SK-N-SH treated with all-trans-retinoic acid at 6 μM for 48 hours (cell line): ENCODE results near the gene ITPR3.

Experiments
- ATAC-seq: fragments of 200-7000 bp; cut with Tn5 transposase; 3 replicates; pipeline ENCODE4 v1.9.1; 2020; ENCODE audit warnings: mild to moderate bottlenecking, moderate library complexity
- BACH2 ChIP-seq: fragments of 250-450 bp; sonication (Bioruptor Pico); IDR thresholded peaks from 2 replicates; pipeline ENCODE4 v1.9.0; 2021; ENCODE audit warnings: mild to moderate bottlenecking, borderline replicate concordance
- CSDC2 ChIP-seq: fragments of 250-450 bp; sonication (Bioruptor Pico); IDR thresholded peaks from 2 replicates; pipeline ENCODE4 v1.5.0; 2020; ENCODE audit warnings: mild to moderate bottlenecking, moderate library complexity
- ESRRG ChIP-seq: fragments of 250-450 bp; sonication (Bioruptor Pico); IDR thresholded peaks from 2 replicates; pipeline ENCODE4 v1.6.1; 2021; ENCODE audit warnings: mild to moderate bottlenecking
- GLIS3 ChIP-seq: fragments of 250-450 bp; sonication (Bioruptor Pico); IDR thresholded peaks from 2 replicates; pipeline ENCODE4 v1.5.0; 2020; ENCODE audit warnings: mild to moderate bottlenecking, moderate library complexity
- ISL1 ChIP-seq: fragments of 250-450 bp; sonication (Bioruptor Pico); IDR thresholded peaks from 2 replicates; pipeline ENCODE4 v2.1.2; 2022; ENCODE audit warnings: mild to moderate bottlenecking, moderate library complexity
- OSR1 ChIP-seq: fragments of 250-450 bp; sonication (Bioruptor Pico); IDR thresholded peaks from 2 replicates; pipeline ENCODE4 v1.8.0; 2022; ENCODE audit warnings: moderate library complexity, mild to moderate bottlenecking, inconsistent platforms
- PPARA ChIP-seq: fragments of 250-450 bp; sonication (Bioruptor Pico); IDR thresholded peaks from 2 replicates; pipeline ENCODE4 v1.5.0; 2020; ENCODE audit warnings: mild to moderate bottlenecking, borderline replicate concordance
- RARB ChIP-seq: fragments of 250-450 bp; sonication (Bioruptor Pico); IDR thresholded peaks from 2 replicates; pipeline ENCODE4 v1.8.0; 2021; ENCODE audit warnings: mild to moderate bottlenecking, moderate library complexity
- SNAI2 ChIP-seq: fragments of 250-450 bp; sonication (Bioruptor Pico); IDR thresholded peaks from 2 replicates; pipeline ENCODE4 v1.5.0; 2020; ENCODE audit warnings: mild to moderate bottlenecking, moderate library complexity
- TCF4 ChIP-seq: fragments of 250-450 bp; sonication (Bioruptor Pico); IDR thresholded peaks from 2 replicates; pipeline ENCODE4 v1.8.0; 2021; ENCODE audit warnings: mild to moderate bottlenecking, moderate library complexity, borderline replicate concordance
- TOX ChIP-seq: fragments of 250-450 bp; sonication (Bioruptor Pico); IDR thresholded peaks from 2 replicates; pipeline ENCODE4 v1.8.0; 2021; ENCODE audit warnings: mild to moderate bottlenecking, moderate library complexity, borderline replicate concordance
- ZFP3 ChIP-seq: fragments of 250-450 bp; sonication (Bioruptor Pico); IDR thresholded peaks from 2 replicates; pipeline ENCODE4 v1.5.0; 2020; ENCODE audit warnings: mild to moderate bottlenecking, moderate library complexity
- ZFP30 ChIP-seq: fragments of 450-650 bp; formaldehyde crosslinking; IDR thresholded peaks from 2 replicates; pipeline ENCODE4 v1.5.0; 2022; ENCODE audit warnings: mild to moderate bottlenecking, moderate library complexity
- ZNF565 ChIP-seq: fragments of 450-650 bp; formaldehyde crosslinking; conservative IDR thresholded peaks from 2 replicates; pipeline ENCODE4 v1.5.0; 2020; ENCODE audit warnings: low read depth, mild to moderate bottlenecking, moderate library complexity
- ZNF70 ChIP-seq: fragments of 450-650 bp; formaldehyde crosslinking; IDR thresholded peaks from 2 replicates; pipeline ENCODE4 v1.5.0; 2020; ENCODE audit warnings: mild to moderate bottlenecking, moderate library complexity
- ZNF8 ChIP-seq: fragments of 450-650 bp; formaldehyde crosslinking; IDR thresholded peaks from 2 replicates; pipeline ENCODE4 v1.5.0; 2020; ENCODE audit warnings: mild to moderate bottlenecking, moderate library complexity
- TF ChIP-seq, protein P1 (sequence below): fragments of 250-450 bp; sonication (Bioruptor Pico); IDR thresholded peaks from 2 replicates; pipeline ENCODE4 v1.5.1; 2020; ENCODE audit warnings: low read depth, mild to moderate bottlenecking, moderate library complexity
- TF ChIP-seq, protein P2 (sequence below): fragments of 250-450 bp; sonication (Bioruptor Pico); IDR thresholded peaks from 2 replicates; pipeline ENCODE4 v1.5.1; 2021; ENCODE audit warnings: mild to moderate bottlenecking, moderate library complexity
- TF ChIP-seq, protein P3 (sequence below): fragments of 250-450 bp; sonication (Bioruptor Pico); IDR thresholded peaks from 2 replicates; pipeline ENCODE4 v1.5.0; 2020; ENCODE audit warnings: mild to moderate bottlenecking, moderate library complexity
- TF ChIP-seq, protein P4 (sequence below): fragments of 250-450 bp; sonication (Bioruptor Pico); IDR thresholded peaks from 2 replicates; pipeline ENCODE4 v1.8.0; 2021; ENCODE audit warnings: low read depth, mild to moderate bottlenecking, moderate library complexity, borderline replicate concordance
- TF ChIP-seq, protein P5 (sequence below): fragments of 250-450 bp; sonication (Bioruptor Pico); IDR thresholded peaks from 2 replicates; pipeline ENCODE4 v1.8.0; 2020; ENCODE audit warnings: mild to moderate bottlenecking, moderate library complexity, borderline replicate concordance

ITPR3 gene

DNA sequence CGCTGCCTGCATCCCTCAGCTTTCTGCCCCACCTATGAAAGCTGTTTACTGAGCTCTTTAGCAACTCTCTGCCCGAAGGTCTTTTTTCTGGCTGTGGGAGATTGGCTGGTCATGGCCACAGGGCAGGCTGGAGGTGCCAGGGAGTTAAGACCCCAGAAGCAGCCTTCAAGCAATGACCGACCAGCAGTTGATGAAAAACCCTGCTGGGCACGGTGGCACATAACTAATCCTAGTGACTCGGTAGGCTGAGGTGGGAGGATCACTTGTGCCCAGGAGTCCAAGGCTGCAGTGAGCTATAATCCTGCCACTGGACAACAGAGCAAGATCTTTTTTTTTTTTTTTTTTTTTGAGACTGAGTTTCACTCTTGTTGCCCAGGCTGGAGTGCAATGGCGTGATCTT, 20.4 kb upstream of the ITPR3 start:
- ATAC-seq: no peak

DNA sequence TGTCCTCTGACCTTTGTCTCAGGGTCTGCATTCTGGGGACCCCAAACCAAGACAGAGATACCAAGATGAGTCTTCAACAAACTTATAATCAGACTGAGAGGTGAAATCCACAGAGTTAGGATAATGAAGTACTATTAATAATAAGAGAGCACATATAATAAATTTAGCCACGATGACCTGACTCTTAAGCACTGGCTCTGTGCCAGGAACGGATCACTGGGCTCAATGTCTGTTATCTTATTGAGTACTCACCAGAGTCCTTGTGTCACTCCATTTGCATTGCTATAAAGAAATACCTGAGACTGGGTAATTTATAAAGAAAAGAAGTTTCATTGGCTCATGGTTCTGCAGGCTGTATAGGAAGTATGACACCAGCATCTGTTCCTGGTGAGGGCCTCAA, 18.9 kb upstream of the ITPR3 start:
- no peak for ATAC-seq
- TF ChIP-seq OSR1 (CRISPR knock-in tag) (no peak), ZNF565 (no peak), ZNF8 (CRISPR knock-in tag) (no peak), BACH2 (CRISPR knock-in tag) (no peak), SNAI2 (CRISPR knock-in tag) (no peak), ESRRG (CRISPR knock-in tag) (no peak), PPARA (CRISPR knock-in tag) (no peak)
- TF ChIP-seq, protein P1, sequence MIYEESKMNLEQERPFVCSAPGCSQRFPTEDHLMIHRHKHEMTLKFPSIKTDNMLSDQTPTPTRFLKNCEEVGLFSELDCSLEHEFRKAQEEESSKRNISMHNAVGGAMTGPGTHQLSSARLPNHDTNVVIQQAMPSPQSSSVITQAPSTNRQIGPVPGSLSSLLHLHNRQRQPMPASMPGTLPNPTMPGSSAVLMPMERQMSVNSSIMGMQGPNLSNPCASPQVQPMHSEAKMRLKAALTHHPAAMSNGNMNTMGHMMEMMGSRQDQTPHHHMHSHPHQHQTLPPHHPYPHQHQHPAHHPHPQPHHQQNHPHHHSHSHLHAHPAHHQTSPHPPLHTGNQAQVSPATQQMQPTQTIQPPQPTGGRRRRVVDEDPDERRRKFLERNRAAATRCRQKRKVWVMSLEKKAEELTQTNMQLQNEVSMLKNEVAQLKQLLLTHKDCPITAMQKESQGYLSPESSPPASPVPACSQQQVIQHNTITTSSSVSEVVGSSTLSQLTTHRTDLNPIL (CRISPR knock-in tag): no peak

More for the DNA sequence above, 20.4 kb upstream of the ITPR3 start:
- TF ChIP-seq ISL1 (CRISPR knock-in tag) (no peak), TCF4 (no peak), ZFP3 (no peak), GLIS3 (CRISPR knock-in tag) (no peak), BACH2 (CRISPR knock-in tag) (no peak), OSR1 (CRISPR knock-in tag) (no peak), ZNF565 (no peak), CSDC2 (CRISPR knock-in tag) (no peak), ESRRG (CRISPR knock-in tag) (no peak), SNAI2 (CRISPR knock-in tag) (no peak), PPARA (CRISPR knock-in tag) (no peak), RARB (no peak), ZNF70 (CRISPR knock-in tag) (no peak)
- TF ChIP-seq, protein P1 (CRISPR knock-in tag): no peak
- TF ChIP-seq, protein P2, sequence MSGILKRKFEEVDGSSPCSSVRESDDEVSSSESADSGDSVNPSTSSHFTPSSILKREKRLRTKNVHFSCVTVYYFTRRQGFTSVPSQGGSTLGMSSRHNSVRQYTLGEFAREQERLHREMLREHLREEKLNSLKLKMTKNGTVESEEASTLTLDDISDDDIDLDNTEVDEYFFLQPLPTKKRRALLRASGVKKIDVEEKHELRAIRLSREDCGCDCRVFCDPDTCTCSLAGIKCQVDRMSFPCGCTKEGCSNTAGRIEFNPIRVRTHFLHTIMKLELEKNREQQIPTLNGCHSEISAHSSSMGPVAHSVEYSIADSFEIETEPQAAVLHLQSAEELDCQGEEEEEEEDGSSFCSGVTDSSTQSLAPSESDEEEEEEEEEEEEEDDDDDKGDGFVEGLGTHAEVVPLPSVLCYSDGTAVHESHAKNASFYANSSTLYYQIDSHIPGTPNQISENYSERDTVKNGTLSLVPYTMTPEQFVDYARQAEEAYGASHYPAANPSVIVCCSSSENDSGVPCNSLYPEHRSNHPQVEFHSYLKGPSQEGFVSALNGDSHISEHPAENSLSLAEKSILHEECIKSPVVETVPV (CRISPR knock-in tag): no peak
- TF ChIP-seq, protein P3, sequence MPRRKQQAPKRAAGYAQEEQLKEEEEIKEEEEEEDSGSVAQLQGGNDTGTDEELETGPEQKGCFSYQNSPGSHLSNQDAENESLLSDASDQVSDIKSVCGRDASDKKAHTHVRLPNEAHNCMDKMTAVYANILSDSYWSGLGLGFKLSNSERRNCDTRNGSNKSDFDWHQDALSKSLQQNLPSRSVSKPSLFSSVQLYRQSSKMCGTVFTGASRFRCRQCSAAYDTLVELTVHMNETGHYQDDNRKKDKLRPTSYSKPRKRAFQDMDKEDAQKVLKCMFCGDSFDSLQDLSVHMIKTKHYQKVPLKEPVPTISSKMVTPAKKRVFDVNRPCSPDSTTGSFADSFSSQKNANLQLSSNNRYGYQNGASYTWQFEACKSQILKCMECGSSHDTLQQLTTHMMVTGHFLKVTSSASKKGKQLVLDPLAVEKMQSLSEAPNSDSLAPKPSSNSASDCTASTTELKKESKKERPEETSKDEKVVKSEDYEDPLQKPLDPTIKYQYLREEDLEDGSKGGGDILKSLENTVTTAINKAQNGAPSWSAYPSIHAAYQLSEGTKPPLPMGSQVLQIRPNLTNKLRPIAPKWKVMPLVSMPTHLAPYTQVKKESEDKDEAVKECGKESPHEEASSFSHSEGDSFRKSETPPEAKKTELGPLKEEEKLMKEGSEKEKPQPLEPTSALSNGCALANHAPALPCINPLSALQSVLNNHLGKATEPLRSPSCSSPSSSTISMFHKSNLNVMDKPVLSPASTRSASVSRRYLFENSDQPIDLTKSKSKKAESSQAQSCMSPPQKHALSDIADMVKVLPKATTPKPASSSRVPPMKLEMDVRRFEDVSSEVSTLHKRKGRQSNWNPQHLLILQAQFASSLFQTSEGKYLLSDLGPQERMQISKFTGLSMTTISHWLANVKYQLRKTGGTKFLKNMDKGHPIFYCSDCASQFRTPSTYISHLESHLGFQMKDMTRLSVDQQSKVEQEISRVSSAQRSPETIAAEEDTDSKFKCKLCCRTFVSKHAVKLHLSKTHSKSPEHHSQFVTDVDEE (CRISPR knock-in tag): no peak
- TF ChIP-seq, protein P4, sequence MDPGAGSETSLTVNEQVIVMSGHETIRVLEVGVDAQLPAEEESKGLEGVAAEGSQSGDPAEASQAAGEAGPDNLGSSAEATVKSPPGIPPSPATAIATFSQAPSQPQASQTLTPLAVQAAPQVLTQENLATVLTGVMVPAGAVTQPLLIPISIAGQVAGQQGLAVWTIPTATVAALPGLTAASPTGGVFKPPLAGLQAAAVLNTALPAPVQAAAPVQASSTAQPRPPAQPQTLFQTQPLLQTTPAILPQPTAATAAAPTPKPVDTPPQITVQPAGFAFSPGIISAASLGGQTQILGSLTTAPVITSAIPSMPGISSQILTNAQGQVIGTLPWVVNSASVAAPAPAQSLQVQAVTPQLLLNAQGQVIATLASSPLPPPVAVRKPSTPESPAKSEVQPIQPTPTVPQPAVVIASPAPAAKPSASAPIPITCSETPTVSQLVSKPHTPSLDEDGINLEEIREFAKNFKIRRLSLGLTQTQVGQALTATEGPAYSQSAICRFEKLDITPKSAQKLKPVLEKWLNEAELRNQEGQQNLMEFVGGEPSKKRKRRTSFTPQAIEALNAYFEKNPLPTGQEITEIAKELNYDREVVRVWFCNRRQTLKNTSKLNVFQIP (CRISPR knock-in tag): no peak

DNA sequence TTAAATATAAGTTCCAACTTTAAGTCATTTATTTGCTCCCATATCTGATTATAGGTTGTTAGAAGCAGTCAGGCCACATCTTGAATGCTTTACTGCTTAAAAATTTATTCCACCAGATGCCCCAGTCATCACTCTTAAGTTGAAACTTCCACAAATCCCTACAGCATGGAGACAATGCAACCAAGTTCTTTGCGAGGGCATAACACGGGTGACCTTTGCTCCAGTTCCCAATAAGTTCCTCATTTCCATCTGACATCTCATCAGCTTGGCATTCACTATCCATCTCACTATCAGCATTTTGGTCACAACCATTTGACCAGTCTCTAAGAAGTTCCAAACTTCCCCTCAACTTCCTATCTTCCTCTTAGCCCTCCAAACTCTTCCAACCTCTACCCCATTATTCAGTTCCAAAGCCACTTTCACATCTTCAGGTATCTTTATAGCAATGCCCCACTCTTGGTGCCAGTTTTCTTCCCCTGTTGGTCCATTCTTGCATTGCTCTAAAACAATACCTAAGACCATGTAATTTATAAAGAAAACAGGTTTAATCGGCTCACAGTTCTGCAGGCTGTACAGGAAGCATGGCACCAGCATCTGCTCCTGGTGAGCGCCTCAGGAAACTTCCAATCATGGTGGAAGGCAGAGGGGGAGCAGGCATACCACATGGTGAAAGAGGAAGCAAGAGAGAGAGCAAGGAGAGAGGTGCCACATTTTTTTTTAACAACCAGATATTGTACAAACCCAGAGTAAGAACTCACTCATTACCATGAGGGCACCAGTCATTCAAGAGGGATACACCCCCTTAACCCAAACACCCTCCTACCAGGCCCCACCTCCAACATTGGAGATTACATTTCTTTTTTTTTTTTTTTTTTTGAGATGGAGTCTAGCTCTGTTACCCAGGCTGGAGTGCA, 15.9 kb upstream of the ITPR3 start:
- ATAC-seq: no peak
- TF ChIP-seq TOX (CRISPR knock-in tag) (no peak), ISL1 (CRISPR knock-in tag) (no peak), ZFP3 (no peak), ZFP30 (CRISPR knock-in tag) (no peak), ZNF565 (no peak), ZNF8 (CRISPR knock-in tag) (no peak), ZNF70 (CRISPR knock-in tag) (no peak), SNAI2 (CRISPR knock-in tag) (no peak), TCF4 (no peak)
- TF ChIP-seq, protein P5, sequence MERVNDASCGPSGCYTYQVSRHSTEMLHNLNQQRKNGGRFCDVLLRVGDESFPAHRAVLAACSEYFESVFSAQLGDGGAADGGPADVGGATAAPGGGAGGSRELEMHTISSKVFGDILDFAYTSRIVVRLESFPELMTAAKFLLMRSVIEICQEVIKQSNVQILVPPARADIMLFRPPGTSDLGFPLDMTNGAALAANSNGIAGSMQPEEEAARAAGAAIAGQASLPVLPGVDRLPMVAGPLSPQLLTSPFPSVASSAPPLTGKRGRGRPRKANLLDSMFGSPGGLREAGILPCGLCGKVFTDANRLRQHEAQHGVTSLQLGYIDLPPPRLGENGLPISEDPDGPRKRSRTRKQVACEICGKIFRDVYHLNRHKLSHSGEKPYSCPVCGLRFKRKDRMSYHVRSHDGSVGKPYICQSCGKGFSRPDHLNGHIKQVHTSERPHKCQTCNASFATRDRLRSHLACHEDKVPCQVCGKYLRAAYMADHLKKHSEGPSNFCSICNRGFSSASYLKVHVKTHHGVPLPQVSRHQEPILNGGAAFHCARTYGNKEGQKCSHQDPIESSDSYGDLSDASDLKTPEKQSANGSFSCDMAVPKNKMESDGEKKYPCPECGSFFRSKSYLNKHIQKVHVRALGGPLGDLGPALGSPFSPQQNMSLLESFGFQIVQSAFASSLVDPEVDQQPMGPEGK (CRISPR knock-in tag): no peak
- TF ChIP-seq, protein P2 (CRISPR knock-in tag): no peak
